ENCODE measurements around the gene UGT1A5.

GRCh38 chr2:233810385-233810784 is 97.7 kb downstream of the UGT1A5 start:
- no peak for TF ChIP-seq POLR2A (IDR thresholded peaks at IDR 0.05)
- TF ChIP-seq, protein P1, sequence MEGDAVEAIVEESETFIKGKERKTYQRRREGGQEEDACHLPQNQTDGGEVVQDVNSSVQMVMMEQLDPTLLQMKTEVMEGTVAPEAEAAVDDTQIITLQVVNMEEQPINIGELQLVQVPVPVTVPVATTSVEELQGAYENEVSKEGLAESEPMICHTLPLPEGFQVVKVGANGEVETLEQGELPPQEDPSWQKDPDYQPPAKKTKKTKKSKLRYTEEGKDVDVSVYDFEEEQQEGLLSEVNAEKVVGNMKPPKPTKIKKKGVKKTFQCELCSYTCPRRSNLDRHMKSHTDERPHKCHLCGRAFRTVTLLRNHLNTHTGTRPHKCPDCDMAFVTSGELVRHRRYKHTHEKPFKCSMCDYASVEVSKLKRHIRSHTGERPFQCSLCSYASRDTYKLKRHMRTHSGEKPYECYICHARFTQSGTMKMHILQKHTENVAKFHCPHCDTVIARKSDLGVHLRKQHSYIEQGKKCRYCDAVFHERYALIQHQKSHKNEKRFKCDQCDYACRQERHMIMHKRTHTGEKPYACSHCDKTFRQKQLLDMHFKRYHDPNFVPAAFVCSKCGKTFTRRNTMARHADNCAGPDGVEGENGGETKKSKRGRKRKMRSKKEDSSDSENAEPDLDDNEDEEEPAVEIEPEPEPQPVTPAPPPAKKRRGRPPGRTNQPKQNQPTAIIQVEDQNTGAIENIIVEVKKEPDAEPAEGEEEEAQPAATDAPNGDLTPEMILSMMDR (IDR thresholded peaks at IDR 0.05): no peak

Measured in uterus (tissue), 2 donors.